Suprapubic skin (tissue), 4 donors: ENCODE data around the gene SIK3. TPM values are rescaled to one million over a fixed set of nuclear protein-coding genes. Genes with fewer than 3 reads are reported as not detected.
"Not testable (repeated sequence)": the region's sequence is repeated elsewhere in the genome, so short reads cannot be mapped to it uniquely, and the experiment has no call there.

Experiments
- DNase-seq, 2 donors: peaks; one replicate each; pipeline ENCODE4 v3.0.0-alpha.2; 2019; ENCODE audit warnings: low spot score in 2 of 2
- H3K27ac ChIP-seq: fragments of 200-600 bp; sonication (generic); one replicate; pipeline ENCODE4 v1.5.1; 2019
- H3K27me3 ChIP-seq: fragments of 200-600 bp; sonication (generic); one replicate; pipeline ENCODE4 v1.5.1; 2019
- H3K36me3 ChIP-seq: fragments of 200-600 bp; sonication (generic); one replicate; pipeline ENCODE4 v1.5.1; 2019
- H3K4me1 ChIP-seq: fragments of 200-600 bp; sonication (generic); one replicate; pipeline ENCODE4 v1.5.1; 2019
- H3K4me3 ChIP-seq: fragments of 200-600 bp; sonication (generic); one replicate; pipeline ENCODE4 v1.5.1; 2019; ENCODE audit warnings: mild to moderate bottlenecking
- H3K9me3 ChIP-seq: fragments of 200-600 bp; sonication (generic); one replicate; pipeline ENCODE4 v1.5.1; 2019
- CTCF ChIP-seq, 2 donors: fragments of 200-600 bp in 1 of 2; fragments of 450-650 bp in 1 of 2; sonication (generic) in 1 of 2; IDR thresholded peaks; one replicate each; pipeline ENCODE4 v1.5.1; 2016 to 2019; ENCODE audit warnings: antibody characterized with exemption in 2 of 2, mild to moderate bottlenecking in 1 of 2, moderate library complexity in 1 of 2
- EP300 ChIP-seq: sonication (generic); formaldehyde crosslinking; IDR thresholded peaks from one replicate; pipeline ENCODE4 v1.6.1; 2017; ENCODE audit warnings: antibody characterized with exemption
- POLR2A ChIP-seq, 2 donors: fragments of 450-650 bp; IDR thresholded peaks; one replicate each; pipeline ENCODE4 v1.6.1; 2017; ENCODE audit warnings: antibody characterized with exemption in 2 of 2, mild to moderate bottlenecking in 2 of 2, moderate library complexity in 2 of 2
- POLR2AphosphoS5 ChIP-seq, 3 donors: sonication (generic); formaldehyde crosslinking; IDR thresholded peaks; one replicate each; pipeline ENCODE4 v1.6.1; 2017; ENCODE audit warnings: antibody characterized with exemption in 3 of 3
- WGBS: methylation state at CpG from one replicate; pipeline ENCODE4 v1.1.5; 2018; 5-methylcytosine and 5-hydroxymethylcytosine counted together
- total RNA-seq, 4 donors: library from RNA; depleted of rRNA; stranded (reverse); fragments of >200 nt; gene quantifications; one replicate each; pipeline ENCODE4 v1.1.0, GENCODE V29; 2016

Gene SIK3
- total RNA-seq, 4 donors from 2014 or later, result 31.6 to 60.8 (median 37.5) TPM

GRCh38 chr11:117034901-117035300, 63.3 kb downstream of the SIK3 start:
- H3K9me3 ChIP-seq, result no peaks in the 10 kb centered on the region
- H3K4me1 ChIP-seq, result peaks cover 20% of the 10 kb centered on the region
- no peaks in the 10 kb centered on the region for H3K36me3 ChIP-seq
- H3K4me3 ChIP-seq, result no peak overlapping the region
- no peaks in the 10 kb centered on the region for H3K27me3 ChIP-seq
- no peak for DNase-seq
- H3K27ac ChIP-seq, result no peak overlapping the region
- TF ChIP-seq CTCF (IDR thresholded peaks at IDR 0.05), result no peak
- no peak for TF ChIP-seq POLR2AphosphoS5 (IDR thresholded peaks at IDR 0.05)
- TF ChIP-seq POLR2A (IDR thresholded peaks at IDR 0.05), result no peak
- no peak for TF ChIP-seq EP300

GRCh38 chr11:117026593-117027330, 71.5 kb downstream of the SIK3 start:
- Histone ChIP-seq H3K36me3 (no peaks in the 10 kb centered on the region), H3K4me1 (peaks cover 20% of the 10 kb centered on the region)

GRCh38 chr11:117023707-117024106, 74.5 kb downstream of the SIK3 start:
- peaks cover 20% of the 10 kb centered on the region for H3K4me1 ChIP-seq
- over 99% methylated on average over 7 of the region's 7 CpGs for WGBS
- H3K27me3 ChIP-seq, H3K36me3 ChIP-seq, H3K27ac ChIP-seq, DNase-seq, H3K4me3 ChIP-seq, H3K9me3 ChIP-seq: not testable (repeated sequence)

More at GRCh38 chr11:117026593-117027330, 71.5 kb downstream of the SIK3 start:
- TF ChIP-seq EP300 (no peak), POLR2AphosphoS5 (IDR thresholded peaks at IDR 0.05) (no peak), POLR2A (IDR thresholded peaks at IDR 0.05) (no peak), CTCF (IDR thresholded peaks at IDR 0.05) (no peak)
- DNase-seq, result no peak
- no peaks in the 10 kb centered on the region for H3K9me3 ChIP-seq
- 50% methylated on average over 6 of the region's 6 CpGs for WGBS
- no peak overlapping the region for H3K4me3 ChIP-seq
- H3K27ac ChIP-seq, result no peak overlapping the region
- no peaks in the 10 kb centered on the region for H3K27me3 ChIP-seq

- no peak for DNase-seq
- TF ChIP-seq POLR2AphosphoS5 (IDR thresholded peaks at IDR 0.05), result no peak
- TF ChIP-seq POLR2A (IDR thresholded peaks at IDR 0.05), result no peak
- no peak for TF ChIP-seq EP300
- TF ChIP-seq CTCF (IDR thresholded peaks at IDR 0.05), result no peak
- no peak overlapping the region for H3K27ac ChIP-seq
- no peak overlapping the region for H3K4me3 ChIP-seq
- peaks cover 20% of the 10 kb centered on the region for H3K4me1 ChIP-seq
- WGBS, result 78% methylated on average over 3 of the region's 3 CpGs
- no peaks in the 10 kb centered on the region for H3K9me3 ChIP-seq
- H3K27me3 ChIP-seq, result no peaks in the 10 kb centered on the region
- H3K36me3 ChIP-seq, result no peaks in the 10 kb centered on the region
These were observed 75.0 kb downstream of the SIK3 start for GRCh38 chr11:117023178-117023577.

GRCh38 chr11:117022526-117022925, 75.7 kb downstream of the SIK3 start:
- Histone ChIP-seq H3K9me3 (no peaks in the 10 kb centered on the region), H3K36me3 (no peaks in the 10 kb centered on the region), H3K4me3 (no peak overlapping the region), H3K4me1 (peaks cover 21% of the 10 kb centered on the region), H3K27me3 (no peaks in the 10 kb centered on the region), H3K27ac (no peak overlapping the region)
- 70% methylated on average over 3 of the region's 3 CpGs for WGBS
- TF ChIP-seq EP300 (no peak), POLR2AphosphoS5 (IDR thresholded peaks at IDR 0.05) (no peak), POLR2A (IDR thresholded peaks at IDR 0.05) (no peak), CTCF (IDR thresholded peaks at IDR 0.05) (no peak)
- DNase-seq, result no peak
